WTC11 (cell line): Measurements from ENCODE around the gene CCDC117. TPM values are rescaled to one million over a fixed set of nuclear protein-coding genes. Genes with fewer than 3 reads are reported as not detected.

Source experiments
- ATAC-seq: fragments of 200-7000 bp; cut with Tn5 transposase; 2 replicates; pipeline ENCODE4 v1.10.0; 2021; ENCODE audit warnings: mild to moderate bottlenecking, moderate library complexity
- Bru-seq: library from RNA; stranded (reverse); fragments of 400-500 nt; gene quantifications from one replicate; lab custom pipeline; 2021; lab: Mats Ljungman, UMichigan
- CTCF ChIA-PET: fragments of 300-600 bp; sonication (Branson Sonifier 250); formaldehyde crosslinking; loops from one replicate; lab custom pipeline; 2021; ENCODE audit warnings: antibody characterized with exemption; lab: Charles Lee
- POLR2A ChIA-PET: fragments of 350-600 bp; sonication (Branson Sonifier 250); formaldehyde crosslinking; loops from one replicate; lab custom pipeline; 2021; ENCODE audit warnings: antibody characterized with exemption; lab: Charles Lee
- DNase-seq: peaks from one replicate; pipeline ENCODE4 v3.0.0; 2021; ENCODE audit warnings: low spot score
- H3K27ac Mint-ChIP-seq: 2 replicates; pipeline ENCODE4 v1.8.0; 2021; ENCODE audit warnings: mixed read lengths
- H3K27me3 Mint-ChIP-seq: 2 replicates; pipeline ENCODE4 v1.8.0; 2021; ENCODE audit warnings: low read depth, mild to moderate bottlenecking, moderate library complexity, mixed read lengths
- H3K36me3 Mint-ChIP-seq: 2 replicates; pipeline ENCODE4 v1.8.0; 2021; ENCODE audit warnings: mixed read lengths
- H3K4me1 Mint-ChIP-seq: 2 replicates; pipeline ENCODE4 v1.8.0; 2022; ENCODE audit warnings: mixed read lengths
- H3K4me3 Mint-ChIP-seq: 2 replicates; pipeline ENCODE4 v1.8.0; 2021; ENCODE audit warnings: mild to moderate bottlenecking, moderate library complexity, mixed read lengths
- H3K9me3 Mint-ChIP-seq: 2 replicates; pipeline ENCODE4 v1.8.0; 2021; ENCODE audit warnings: mixed read lengths
- FOXK1 ChIP-seq: sonication (generic); formaldehyde crosslinking; IDR thresholded peaks from 2 replicates; pipeline ENCODE4 v1.8.0; 2022; ENCODE audit warnings: mild to moderate bottlenecking, moderate library complexity, missing genetic modification reagents
- FOXP1 ChIP-seq: sonication (generic); formaldehyde crosslinking; IDR thresholded peaks from 2 replicates; pipeline ENCODE4 v1.8.0; 2022; ENCODE audit warnings: missing genetic modification reagents, mild to moderate bottlenecking, moderate library complexity, borderline replicate concordance
- GTF2I ChIP-seq: fragments of 250-450 bp; sonication (Bioruptor Pico); conservative IDR thresholded peaks from 2 replicates; pipeline ENCODE4 v1.4.0; 2021; ENCODE audit warnings: mild to moderate bottlenecking
- JAZF1 ChIP-seq: fragments of 250-450 bp; sonication (Bioruptor Pico); IDR thresholded peaks from 2 replicates; pipeline ENCODE4 v1.9.0; 2021; ENCODE audit warnings: moderate library complexity, mild to moderate bottlenecking, inconsistent platforms
- KAT7 ChIP-seq: sonication (generic); formaldehyde crosslinking; IDR thresholded peaks from 2 replicates; pipeline ENCODE4 v1.8.1; 2023; ENCODE audit warnings: missing genetic modification reagents, mild to moderate bottlenecking, borderline replicate concordance
- PRRX2 ChIP-seq: fragments of 250-450 bp; sonication (Bioruptor Pico); IDR thresholded peaks from 2 replicates; pipeline ENCODE4 v1.8.0; 2021; ENCODE audit warnings: mild to moderate bottlenecking
- RORB ChIP-seq: fragments of 250-450 bp; sonication (Bioruptor Pico); IDR thresholded peaks from 2 replicates; pipeline ENCODE4 v1.9.0; 2021; ENCODE audit warnings: mild to moderate bottlenecking
- ZNF232 ChIP-seq: sonication (generic); formaldehyde crosslinking; IDR thresholded peaks from 2 replicates; pipeline ENCODE4 v1.8.0; 2022; ENCODE audit warnings: mild to moderate bottlenecking, missing genetic modification reagents
- ZNF671 ChIP-seq: fragments of 250-450 bp; sonication (Bioruptor Pico); IDR thresholded peaks from 2 replicates; pipeline ENCODE4 v1.8.0; 2021; ENCODE audit warnings: mild to moderate bottlenecking
- long read RNA-seq, 3 experiments: library from RNA in 1 of 3; library from capped mRNA in 1 of 3; library from polyadenylated mRNA in 1 of 3; unstranded in 2 of 3; stranded (forward) in 1 of 3; transcript quantifications; one replicate each; pipeline ENCODE4 v2.0.0, GENCODE V29; 2021
- total RNA-seq: library from RNA; stranded (reverse); gene quantifications from 3 replicates; pipeline ENCODE4 v1.2.3, GENCODE V29; 2021
- TF ChIP-seq, protein P1 (sequence below): fragments of 250-450 bp; sonication (Bioruptor Pico); IDR thresholded peaks from 2 replicates; pipeline ENCODE4 v1.9.0; 2021; ENCODE audit warnings: mild to moderate bottlenecking, borderline replicate concordance
- TF ChIP-seq, protein P2 (sequence below): sonication (generic); formaldehyde crosslinking; IDR thresholded peaks from 2 replicates; pipeline ENCODE4 v1.8.0; 2022; ENCODE audit warnings: mild to moderate bottlenecking, missing genetic modification reagents
- TF ChIP-seq, protein P3 (sequence below): sonication (generic); formaldehyde crosslinking; IDR thresholded peaks from 2 replicates; pipeline ENCODE4 v1.8.1; 2022; ENCODE audit warnings: low read depth, mild to moderate bottlenecking, moderate library complexity, missing genetic modification reagents, borderline replicate concordance
- TF ChIP-seq, protein P4 (sequence below): sonication (generic); formaldehyde crosslinking; IDR thresholded peaks from 2 replicates; pipeline ENCODE4 v1.8.0; 2022; ENCODE audit warnings: mild to moderate bottlenecking, missing genetic modification reagents
- TF ChIP-seq, protein P5 (sequence below): fragments of 250-450 bp; sonication (Bioruptor Pico); IDR thresholded peaks from 2 replicates; pipeline ENCODE4 v2.1.2; 2022; ENCODE audit warnings: mild to moderate bottlenecking, moderate library complexity
- TF ChIP-seq, protein P6 (sequence below): sonication (generic); formaldehyde crosslinking; IDR thresholded peaks from 2 replicates; pipeline ENCODE4 v1.8.1; 2022; ENCODE audit warnings: mild to moderate bottlenecking, missing genetic modification reagents, moderate library complexity, borderline replicate concordance
- TF ChIP-seq, protein P7 (sequence below): sonication (generic); formaldehyde crosslinking; IDR thresholded peaks from 2 replicates; pipeline ENCODE4 v1.8.1; 2023; ENCODE audit warnings: mild to moderate bottlenecking, moderate library complexity, missing genetic modification reagents
- TF ChIP-seq, protein P8 (sequence below): sonication (generic); formaldehyde crosslinking; IDR thresholded peaks from 2 replicates; pipeline ENCODE4 v1.8.0; 2022; ENCODE audit warnings: mild to moderate bottlenecking, missing genetic modification reagents

CCDC117 gene, protein sequence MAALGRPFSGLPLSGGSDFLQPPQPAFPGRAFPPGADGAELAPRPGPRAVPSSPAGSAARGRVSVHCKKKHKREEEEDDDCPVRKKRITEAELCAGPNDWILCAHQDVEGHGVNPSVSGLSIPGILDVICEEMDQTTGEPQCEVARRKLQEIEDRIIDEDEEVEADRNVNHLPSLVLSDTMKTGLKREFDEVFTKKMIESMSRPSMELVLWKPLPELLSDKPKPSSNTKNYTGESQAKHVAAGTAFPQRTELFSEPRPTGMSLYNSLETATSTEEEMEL
- total RNA-seq (39.0 to 47.4 TPM (median 46.9 TPM) in 3 replicates), Bru-seq, nascent RNA (percentile 91 among the genes with signal in this experiment)
- long read RNA-seq, experiment 1, transcript CCDC117-206 (5 exons, 1,026 nt), result minor isoform, 9 of 422 reads
- long read RNA-seq, experiment 1, transcript CCDC117-201 (5 exons, 3,985 nt), result major isoform, 372 of 422 reads
- long read RNA-seq, experiment 1, partial matches to known transcripts, result 3 of 422 reads
- long read RNA-seq, experiment 1, other reads (novel, unspliced or antisense), result 36 of 422 reads
- long read RNA-seq, experiment 2, transcript CCDC117-201 (5 exons, 3,985 nt), result major isoform, 22 of 64 reads
- long read RNA-seq, experiment 2, partial matches to known transcripts, result 4 of 64 reads
- long read RNA-seq, experiment 2, other reads (novel, unspliced or antisense), result 37 of 64 reads
- long read RNA-seq, experiment 3, result 0 reads

DNA sequence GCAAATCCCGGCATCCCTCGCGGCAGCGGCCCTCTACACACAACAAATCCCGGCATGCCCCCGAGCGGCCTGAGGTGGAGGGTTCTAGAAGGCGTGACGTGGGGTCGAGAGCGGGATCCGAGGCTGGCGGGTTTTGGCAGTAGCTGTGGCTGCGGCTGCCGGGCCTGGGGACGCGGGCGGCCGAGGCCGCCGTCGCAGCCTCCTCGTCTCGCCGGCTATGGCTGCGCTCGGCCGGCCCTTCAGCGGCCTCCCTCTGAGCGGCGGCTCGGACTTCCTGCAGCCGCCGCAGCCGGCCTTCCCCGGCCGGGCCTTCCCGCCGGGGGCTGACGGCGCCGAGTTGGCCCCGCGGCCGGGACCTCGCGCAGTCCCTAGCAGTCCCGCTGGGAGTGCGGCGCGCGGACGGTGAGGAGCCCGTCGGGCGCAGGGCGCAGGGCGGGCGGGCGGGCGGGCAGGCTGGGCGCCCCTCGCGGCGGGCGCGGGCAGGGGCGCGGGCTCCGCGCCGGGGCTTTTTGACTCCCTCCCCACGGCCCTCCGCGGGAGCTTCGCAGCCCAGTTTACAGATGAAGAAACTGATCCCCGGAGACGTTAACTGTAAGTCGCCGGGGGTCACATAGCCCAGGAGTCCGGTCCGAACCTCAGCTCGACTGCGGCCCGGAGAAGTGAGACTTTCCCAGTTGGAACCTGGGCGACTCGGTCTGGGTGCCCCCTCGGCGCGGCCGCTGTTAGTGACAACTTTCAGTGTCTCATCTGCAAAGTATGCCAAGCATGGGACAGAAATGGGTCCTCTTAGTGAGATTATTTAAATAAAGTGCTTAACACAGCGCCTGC, at the start of gene CCDC117:
Gene CCDC117, plus strand, starts transcription at position 63 of the 828 bp plus-strand sequence. Its CDS starts 155 bp downstream, at position 218.
- DNase-seq (peak; percentile 94), ATAC-seq (peak; percentile 90)
- Mint-ChIP-seq H3K9me3 (peaks cover 14% of the 10 kb centered on the region), H3K27me3 (no peaks in the 10 kb centered on the region), H3K4me1 (peaks cover 13% of the 10 kb centered on the region), H3K4me3 (peak within 1 kb of the TSS; percentile 95), H3K27ac (peak within 1 kb of the TSS; percentile 96), H3K36me3 (peaks cover 30% of the 10 kb centered on the region)
- ChIA-PET POLR2A (interaction anchor here (0.8 to 1.6 kb wide), 4 partner anchors 12 to 153 kb away, joined by 3 to 13 read pairs (median 4); partner anchors contain the start of genes CHEK2, HSCB and XBP1), CTCF (interaction anchor here (0.6 to 1.3 kb wide), 6 partner anchors 12 to 520 kb away, joined by 3 to 4 read pairs (median 3); partner anchors contain the start of gene CHEK2)
- TF ChIP-seq KAT7, result peak; percentile 73; the same call in 1 of the 2 replicates
- no peak for TF ChIP-seq RORB
- TF ChIP-seq, protein P1, sequence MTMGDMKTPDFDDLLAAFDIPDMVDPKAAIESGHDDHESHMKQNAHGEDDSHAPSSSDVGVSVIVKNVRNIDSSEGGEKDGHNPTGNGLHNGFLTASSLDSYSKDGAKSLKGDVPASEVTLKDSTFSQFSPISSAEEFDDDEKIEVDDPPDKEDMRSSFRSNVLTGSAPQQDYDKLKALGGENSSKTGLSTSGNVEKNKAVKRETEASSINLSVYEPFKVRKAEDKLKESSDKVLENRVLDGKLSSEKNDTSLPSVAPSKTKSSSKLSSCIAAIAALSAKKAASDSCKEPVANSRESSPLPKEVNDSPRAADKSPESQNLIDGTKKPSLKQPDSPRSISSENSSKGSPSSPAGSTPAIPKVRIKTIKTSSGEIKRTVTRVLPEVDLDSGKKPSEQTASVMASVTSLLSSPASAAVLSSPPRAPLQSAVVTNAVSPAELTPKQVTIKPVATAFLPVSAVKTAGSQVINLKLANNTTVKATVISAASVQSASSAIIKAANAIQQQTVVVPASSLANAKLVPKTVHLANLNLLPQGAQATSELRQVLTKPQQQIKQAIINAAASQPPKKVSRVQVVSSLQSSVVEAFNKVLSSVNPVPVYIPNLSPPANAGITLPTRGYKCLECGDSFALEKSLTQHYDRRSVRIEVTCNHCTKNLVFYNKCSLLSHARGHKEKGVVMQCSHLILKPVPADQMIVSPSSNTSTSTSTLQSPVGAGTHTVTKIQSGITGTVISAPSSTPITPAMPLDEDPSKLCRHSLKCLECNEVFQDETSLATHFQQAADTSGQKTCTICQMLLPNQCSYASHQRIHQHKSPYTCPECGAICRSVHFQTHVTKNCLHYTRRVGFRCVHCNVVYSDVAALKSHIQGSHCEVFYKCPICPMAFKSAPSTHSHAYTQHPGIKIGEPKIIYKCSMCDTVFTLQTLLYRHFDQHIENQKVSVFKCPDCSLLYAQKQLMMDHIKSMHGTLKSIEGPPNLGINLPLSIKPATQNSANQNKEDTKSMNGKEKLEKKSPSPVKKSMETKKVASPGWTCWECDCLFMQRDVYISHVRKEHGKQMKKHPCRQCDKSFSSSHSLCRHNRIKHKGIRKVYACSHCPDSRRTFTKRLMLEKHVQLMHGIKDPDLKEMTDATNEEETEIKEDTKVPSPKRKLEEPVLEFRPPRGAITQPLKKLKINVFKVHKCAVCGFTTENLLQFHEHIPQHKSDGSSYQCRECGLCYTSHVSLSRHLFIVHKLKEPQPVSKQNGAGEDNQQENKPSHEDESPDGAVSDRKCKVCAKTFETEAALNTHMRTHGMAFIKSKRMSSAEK (CRISPR knock-in tag), result no peak
- TF ChIP-seq JAZF1 (CRISPR knock-in tag), result no peak
- no peak for TF ChIP-seq ZNF671 (CRISPR knock-in tag)
- TF ChIP-seq, protein P2, sequence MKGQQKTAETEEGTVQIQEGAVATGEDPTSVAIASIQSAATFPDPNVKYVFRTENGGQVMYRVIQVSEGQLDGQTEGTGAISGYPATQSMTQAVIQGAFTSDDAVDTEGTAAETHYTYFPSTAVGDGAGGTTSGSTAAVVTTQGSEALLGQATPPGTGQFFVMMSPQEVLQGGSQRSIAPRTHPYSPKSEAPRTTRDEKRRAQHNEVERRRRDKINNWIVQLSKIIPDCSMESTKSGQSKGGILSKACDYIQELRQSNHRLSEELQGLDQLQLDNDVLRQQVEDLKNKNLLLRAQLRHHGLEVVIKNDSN, result no peak
- TF ChIP-seq, protein P3, sequence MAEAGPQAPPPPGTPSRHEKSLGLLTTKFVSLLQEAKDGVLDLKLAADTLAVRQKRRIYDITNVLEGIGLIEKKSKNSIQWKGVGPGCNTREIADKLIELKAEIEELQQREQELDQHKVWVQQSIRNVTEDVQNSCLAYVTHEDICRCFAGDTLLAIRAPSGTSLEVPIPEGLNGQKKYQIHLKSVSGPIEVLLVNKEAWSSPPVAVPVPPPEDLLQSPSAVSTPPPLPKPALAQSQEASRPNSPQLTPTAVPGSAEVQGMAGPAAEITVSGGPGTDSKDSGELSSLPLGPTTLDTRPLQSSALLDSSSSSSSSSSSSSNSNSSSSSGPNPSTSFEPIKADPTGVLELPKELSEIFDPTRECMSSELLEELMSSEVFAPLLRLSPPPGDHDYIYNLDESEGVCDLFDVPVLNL (CRISPR knock-in tag), result no peak
- TF ChIP-seq, protein P4, sequence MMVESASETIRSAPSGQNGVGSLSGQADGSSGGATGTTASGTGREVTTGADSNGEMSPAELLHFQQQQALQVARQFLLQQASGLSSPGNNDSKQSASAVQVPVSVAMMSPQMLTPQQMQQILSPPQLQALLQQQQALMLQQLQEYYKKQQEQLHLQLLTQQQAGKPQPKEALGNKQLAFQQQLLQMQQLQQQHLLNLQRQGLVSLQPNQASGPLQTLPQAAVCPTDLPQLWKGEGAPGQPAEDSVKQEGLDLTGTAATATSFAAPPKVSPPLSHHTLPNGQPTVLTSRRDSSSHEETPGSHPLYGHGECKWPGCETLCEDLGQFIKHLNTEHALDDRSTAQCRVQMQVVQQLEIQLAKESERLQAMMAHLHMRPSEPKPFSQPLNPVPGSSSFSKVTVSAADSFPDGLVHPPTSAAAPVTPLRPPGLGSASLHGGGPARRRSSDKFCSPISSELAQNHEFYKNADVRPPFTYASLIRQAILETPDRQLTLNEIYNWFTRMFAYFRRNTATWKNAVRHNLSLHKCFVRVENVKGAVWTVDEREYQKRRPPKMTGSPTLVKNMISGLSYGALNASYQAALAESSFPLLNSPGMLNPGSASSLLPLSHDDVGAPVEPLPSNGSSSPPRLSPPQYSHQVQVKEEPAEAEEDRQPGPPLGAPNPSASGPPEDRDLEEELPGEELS (CRISPR knock-in tag), result peak; percentile 93
- TF ChIP-seq, protein P5, sequence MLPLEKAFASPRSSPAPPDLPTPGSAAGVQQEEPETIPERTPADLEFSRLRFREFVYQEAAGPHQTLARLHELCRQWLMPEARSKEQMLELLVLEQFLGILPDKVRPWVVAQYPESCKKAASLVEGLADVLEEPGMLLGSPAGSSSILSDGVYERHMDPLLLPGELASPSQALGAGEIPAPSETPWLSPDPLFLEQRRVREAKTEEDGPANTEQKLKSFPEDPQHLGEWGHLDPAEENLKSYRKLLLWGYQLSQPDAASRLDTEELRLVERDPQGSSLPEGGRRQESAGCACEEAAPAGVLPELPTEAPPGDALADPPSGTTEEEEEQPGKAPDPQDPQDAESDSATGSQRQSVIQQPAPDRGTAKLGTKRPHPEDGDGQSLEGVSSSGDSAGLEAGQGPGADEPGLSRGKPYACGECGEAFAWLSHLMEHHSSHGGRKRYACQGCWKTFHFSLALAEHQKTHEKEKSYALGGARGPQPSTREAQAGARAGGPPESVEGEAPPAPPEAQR (CRISPR knock-in tag), result no peak
- no peak for TF ChIP-seq PRRX2
- TF ChIP-seq, protein P6, sequence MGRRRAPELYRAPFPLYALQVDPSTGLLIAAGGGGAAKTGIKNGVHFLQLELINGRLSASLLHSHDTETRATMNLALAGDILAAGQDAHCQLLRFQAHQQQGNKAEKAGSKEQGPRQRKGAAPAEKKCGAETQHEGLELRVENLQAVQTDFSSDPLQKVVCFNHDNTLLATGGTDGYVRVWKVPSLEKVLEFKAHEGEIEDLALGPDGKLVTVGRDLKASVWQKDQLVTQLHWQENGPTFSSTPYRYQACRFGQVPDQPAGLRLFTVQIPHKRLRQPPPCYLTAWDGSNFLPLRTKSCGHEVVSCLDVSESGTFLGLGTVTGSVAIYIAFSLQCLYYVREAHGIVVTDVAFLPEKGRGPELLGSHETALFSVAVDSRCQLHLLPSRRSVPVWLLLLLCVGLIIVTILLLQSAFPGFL (CRISPR knock-in tag), result 0 out of 2 replicates have a peak, but pooled peaks have one; percentile 39
- peak; percentile 78; the same call in 1 of the 2 replicates for TF ChIP-seq ZNF232 (CRISPR knock-in tag)
- peak; percentile 60; the same call in 1 of the 2 replicates for TF ChIP-seq GTF2I (CRISPR knock-in tag)
- peak; percentile 65; the same call in 1 of the 2 replicates for TF ChIP-seq FOXP1 (CRISPR knock-in tag)
- TF ChIP-seq, protein P7, sequence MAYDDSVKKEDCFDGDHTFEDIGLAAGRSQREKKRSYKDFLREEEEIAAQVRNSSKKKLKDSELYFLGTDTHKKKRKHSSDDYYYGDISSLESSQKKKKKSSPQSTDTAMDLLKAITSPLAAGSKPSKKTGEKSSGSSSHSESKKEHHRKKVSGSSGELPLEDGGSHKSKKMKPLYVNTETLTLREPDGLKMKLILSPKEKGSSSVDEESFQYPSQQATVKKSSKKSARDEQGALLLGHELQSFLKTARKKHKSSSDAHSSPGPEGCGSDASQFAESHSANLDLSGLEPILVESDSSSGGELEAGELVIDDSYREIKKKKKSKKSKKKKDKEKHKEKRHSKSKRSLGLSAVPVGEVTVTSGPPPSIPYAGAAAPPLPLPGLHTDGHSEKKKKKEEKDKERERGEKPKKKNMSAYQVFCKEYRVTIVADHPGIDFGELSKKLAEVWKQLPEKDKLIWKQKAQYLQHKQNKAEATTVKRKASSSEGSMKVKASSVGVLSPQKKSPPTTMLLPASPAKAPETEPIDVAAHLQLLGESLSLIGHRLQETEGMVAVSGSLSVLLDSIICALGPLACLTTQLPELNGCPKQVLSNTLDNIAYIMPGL (CRISPR knock-in tag), result no peak
- peak; percentile 97 for TF ChIP-seq FOXK1 (CRISPR knock-in tag)
- TF ChIP-seq, protein P8, sequence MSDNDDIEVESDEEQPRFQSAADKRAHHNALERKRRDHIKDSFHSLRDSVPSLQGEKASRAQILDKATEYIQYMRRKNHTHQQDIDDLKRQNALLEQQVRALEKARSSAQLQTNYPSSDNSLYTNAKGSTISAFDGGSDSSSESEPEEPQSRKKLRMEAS (CRISPR knock-in tag), result peak; percentile 26; the same call in 1 of the 2 replicates
